Measurements from ENCODE around the gene ATP6V0C.
"Not testable (repeated sequence)": the region's sequence is repeated elsewhere in the genome, so short reads cannot be mapped to it uniquely, and the experiment has no call there.

- TF ChIP-seq CTCF, POLR2A (IDR thresholded peaks at IDR 0.05): not testable (repeated sequence)
Measured at GRCh38 chr16:2557150-2557549, 43.4 kb downstream of the ATP6V0C start.
